SU-DHL-6 (cell line): Measurements from ENCODE around the gene SAT1.

Source experiments
- CTCF ChIP-seq: fragments of 200-600 bp; sonication (generic); IDR thresholded peaks from one replicate; pipeline ENCODE4 v1.5.1; 2017; ENCODE audit warnings: antibody characterized with exemption, mild to moderate bottlenecking, low read length, moderate library complexity; ENCODE audit not compliant: insufficient read depth, poor library complexity, severe bottlenecking
- EZH2phosphoT487 ChIP-seq: fragments of 200-600 bp; sonication (generic), shearing (Covaris generic); conservative IDR thresholded peaks from 2 replicates; pipeline ENCODE4 v1.6.1; 2018; ENCODE audit warnings: mild to moderate bottlenecking, antibody characterized with exemption, low read length, moderate library complexity, mixed read lengths

DNA sequence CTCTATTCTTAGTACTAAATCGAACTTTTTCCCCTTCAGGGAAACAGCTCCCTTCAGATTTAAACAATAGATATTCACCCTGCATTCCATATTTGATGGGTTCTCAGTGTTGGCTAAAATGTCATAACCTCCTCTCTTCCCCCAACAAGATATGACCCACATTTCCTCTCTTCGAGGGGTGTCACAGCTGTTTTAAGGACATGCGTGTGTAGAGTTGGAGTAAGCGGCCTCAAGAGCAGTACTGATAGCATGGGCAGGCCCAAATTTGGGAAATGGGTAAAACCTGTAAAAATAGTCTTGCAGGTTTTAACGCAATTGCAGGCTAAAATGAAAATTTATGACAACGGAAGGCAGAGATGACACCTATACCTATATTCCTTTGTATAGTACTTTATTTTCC is 28.7 kb downstream of the SAT1 start:
- no peak for TF ChIP-seq CTCF
- no peak for TF ChIP-seq EZH2phosphoT487
